ENCODE results near the gene TBC1D22A. TPM values are rescaled to one million over a fixed set of nuclear protein-coding genes. Genes with fewer than 3 reads are reported as not detected.

The TBC1D22A gene
- total RNA-seq, 1 experiment from 2014 or later = 14.3 TPM

- Histone ChIP-seq H3F3A (ENCODE audit: low read length, unreplicated experiment) (no peaks in the 10 kb centered on the region), H3K27ac (ENCODE audit: low read length) (no peak overlapping the region), H4K20me1 (ENCODE audit: low read length) (no peaks in the 10 kb centered on the region), H2AFZ (ENCODE audit: low read length) (no peak overlapping the region), H3K9me2 (replicated peaks; ENCODE audit: low read length) (no peaks in the 10 kb centered on the region), H3K4me1 (ENCODE audit: insufficient read depth, low read length) (no peaks in the 10 kb centered on the region), H3K36me3 (ENCODE audit: low read depth, low read length) (no peaks in the 10 kb centered on the region), H3K79me2 (ENCODE audit: low read length) (no peaks in the 10 kb centered on the region), H3K9ac (ENCODE audit: low read length) (no peak overlapping the region), H3K4me3 (ENCODE audit: low read length) (no peak overlapping the region), H3K9me3 (ENCODE audit: low read length) (no peaks in the 10 kb centered on the region), H3K4me2 (ENCODE audit: low read length) (no peak overlapping the region), H3K27me3 (ENCODE audit: low read length) (no peaks in the 10 kb centered on the region)
- no TSS peak for BruUV-seq (replicated peaks)
- DNase-seq (no peak), ATAC-seq (no peak)
- intact Hi-C loops (cut with micrococcal nuclease) = no loop called here
- ChIA-PET POLR2A (ENCODE audit: unreplicated experiment) (no interaction called here), CTCF (no interaction called here)
- TF ChIP-seq EZH2phosphoT487 (IDR thresholded peaks at IDR 0.05; ENCODE audit: borderline replicate concordance, low read length) (no peak), EZH2 (IDR thresholded peaks at IDR 0.05; ENCODE audit: low read length, unreplicated experiment) (no peak)
- TF ChIP-seq, protein P1, sequence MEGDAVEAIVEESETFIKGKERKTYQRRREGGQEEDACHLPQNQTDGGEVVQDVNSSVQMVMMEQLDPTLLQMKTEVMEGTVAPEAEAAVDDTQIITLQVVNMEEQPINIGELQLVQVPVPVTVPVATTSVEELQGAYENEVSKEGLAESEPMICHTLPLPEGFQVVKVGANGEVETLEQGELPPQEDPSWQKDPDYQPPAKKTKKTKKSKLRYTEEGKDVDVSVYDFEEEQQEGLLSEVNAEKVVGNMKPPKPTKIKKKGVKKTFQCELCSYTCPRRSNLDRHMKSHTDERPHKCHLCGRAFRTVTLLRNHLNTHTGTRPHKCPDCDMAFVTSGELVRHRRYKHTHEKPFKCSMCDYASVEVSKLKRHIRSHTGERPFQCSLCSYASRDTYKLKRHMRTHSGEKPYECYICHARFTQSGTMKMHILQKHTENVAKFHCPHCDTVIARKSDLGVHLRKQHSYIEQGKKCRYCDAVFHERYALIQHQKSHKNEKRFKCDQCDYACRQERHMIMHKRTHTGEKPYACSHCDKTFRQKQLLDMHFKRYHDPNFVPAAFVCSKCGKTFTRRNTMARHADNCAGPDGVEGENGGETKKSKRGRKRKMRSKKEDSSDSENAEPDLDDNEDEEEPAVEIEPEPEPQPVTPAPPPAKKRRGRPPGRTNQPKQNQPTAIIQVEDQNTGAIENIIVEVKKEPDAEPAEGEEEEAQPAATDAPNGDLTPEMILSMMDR (conservative IDR thresholded peaks at IDR 0.05; ENCODE audit: low read depth, low read length) = no peak
Observed at GRCh38 chr22:47083379-47083986, 321.0 kb downstream of the TBC1D22A start.

DNA sequence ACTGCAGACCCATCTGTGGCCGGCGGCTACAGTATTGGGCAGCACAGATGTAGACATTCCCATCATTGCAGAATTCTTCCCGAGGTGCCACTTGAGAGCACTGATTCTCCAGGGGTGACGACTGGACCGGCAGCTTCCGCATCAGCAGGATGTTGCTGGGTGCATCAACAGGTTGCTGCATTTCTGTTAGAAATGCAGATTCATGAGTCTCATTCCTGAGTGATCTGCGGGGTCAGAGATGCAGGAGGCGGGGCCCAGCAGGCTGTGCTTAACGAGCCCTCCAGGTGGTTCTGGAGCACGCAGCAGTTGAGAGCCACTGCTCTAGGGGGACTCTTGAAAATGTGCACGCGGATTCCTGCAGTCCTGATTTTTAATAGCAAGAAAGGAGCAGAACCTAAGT is 321.8 kb downstream of the TBC1D22A start:
- no peak for TF ChIP-seq EZH2phosphoT487 (IDR thresholded peaks at IDR 0.05; ENCODE audit: borderline replicate concordance, low read length)
- no peak for TF ChIP-seq EZH2 (IDR thresholded peaks at IDR 0.05; ENCODE audit: low read length, unreplicated experiment)
- TF ChIP-seq, protein P1 (conservative IDR thresholded peaks at IDR 0.05; ENCODE audit: low read depth, low read length) = no peak
- Histone ChIP-seq H3K9me2 (replicated peaks; ENCODE audit: low read length) (no peaks in the 10 kb centered on the region), H3K4me2 (ENCODE audit: low read length) (no peak overlapping the region), H3K36me3 (ENCODE audit: low read depth, low read length) (no peaks in the 10 kb centered on the region), H3K9ac (ENCODE audit: low read length) (no peak overlapping the region), H3F3A (ENCODE audit: low read length, unreplicated experiment) (no peaks in the 10 kb centered on the region), H4K20me1 (ENCODE audit: low read length) (no peaks in the 10 kb centered on the region), H3K4me3 (ENCODE audit: low read length) (no peak overlapping the region), H3K27me3 (ENCODE audit: low read length) (no peaks in the 10 kb centered on the region), H3K4me1 (ENCODE audit: insufficient read depth, low read length) (no peaks in the 10 kb centered on the region), H3K9me3 (ENCODE audit: low read length) (no peaks in the 10 kb centered on the region), H3K79me2 (ENCODE audit: low read length) (no peaks in the 10 kb centered on the region), H3K27ac (ENCODE audit: low read length) (no peak overlapping the region), H2AFZ (ENCODE audit: low read length) (no peak overlapping the region)
- POLR2A ChIA-PET (ENCODE audit: unreplicated experiment) = no interaction called here
- DNase-seq (no peak), ATAC-seq (no peak)
- BruUV-seq (replicated peaks) = no TSS peak
- intact Hi-C loops (cut with micrococcal nuclease) = no loop called here
- CTCF ChIA-PET = no interaction called here

DNA sequence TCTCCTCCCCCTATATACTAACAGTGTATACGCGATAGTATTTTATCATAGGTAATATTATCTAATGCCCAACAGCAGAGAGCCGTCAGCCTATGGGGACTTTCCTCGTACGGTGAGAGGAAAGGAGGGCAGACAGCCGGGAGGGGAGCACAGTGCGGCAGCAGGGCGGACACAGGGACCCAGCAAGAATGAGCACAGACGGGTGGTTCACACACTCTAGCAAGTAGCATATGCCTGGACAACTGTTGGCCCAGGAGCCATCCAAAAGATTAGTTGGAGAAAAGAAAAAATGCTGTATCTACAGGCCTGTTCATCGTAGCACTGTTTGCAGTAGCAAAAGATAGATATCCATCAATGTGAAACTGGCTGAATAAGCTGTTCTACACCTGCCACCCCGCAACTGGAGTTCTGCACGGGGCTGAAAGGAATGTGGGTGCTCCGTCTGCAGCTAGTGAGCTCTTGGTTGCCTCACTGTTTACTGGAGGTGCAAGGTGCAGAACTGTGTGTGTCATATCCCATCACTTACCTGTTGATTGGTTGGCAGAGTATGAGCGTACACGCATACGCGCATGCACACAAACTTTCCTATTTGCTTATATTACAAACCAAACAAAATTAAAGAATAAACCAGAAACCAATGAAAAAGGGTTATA is 324.3 kb downstream of the TBC1D22A start:
- Histone ChIP-seq H4K20me1 (ENCODE audit: low read length) (no peaks in the 10 kb centered on the region), H3K27ac (ENCODE audit: low read length) (no peak overlapping the region), H3K9me2 (replicated peaks; ENCODE audit: low read length) (no peaks in the 10 kb centered on the region), H3K4me3 (ENCODE audit: low read length) (no peak overlapping the region), H3F3A (ENCODE audit: low read length, unreplicated experiment) (no peaks in the 10 kb centered on the region), H3K9ac (ENCODE audit: low read length) (no peak overlapping the region), H3K4me2 (ENCODE audit: low read length) (no peak overlapping the region), H2AFZ (ENCODE audit: low read length) (no peak overlapping the region), H3K79me2 (ENCODE audit: low read length) (no peaks in the 10 kb centered on the region), H3K9me3 (ENCODE audit: low read length) (no peaks in the 10 kb centered on the region), H3K4me1 (ENCODE audit: insufficient read depth, low read length) (no peaks in the 10 kb centered on the region), H3K27me3 (ENCODE audit: low read length) (no peaks in the 10 kb centered on the region), H3K36me3 (ENCODE audit: low read depth, low read length) (no peaks in the 10 kb centered on the region)
- ChIA-PET POLR2A (ENCODE audit: unreplicated experiment) (no interaction called here), CTCF (no interaction called here)
- no peak for DNase-seq
- intact Hi-C loops (cut with micrococcal nuclease) = no loop called here
- TF ChIP-seq, protein P1 (conservative IDR thresholded peaks at IDR 0.05; ENCODE audit: low read depth, low read length) = no peak
- TF ChIP-seq EZH2 (IDR thresholded peaks at IDR 0.05; ENCODE audit: low read length, unreplicated experiment) (no peak), EZH2phosphoT487 (IDR thresholded peaks at IDR 0.05; ENCODE audit: borderline replicate concordance, low read length) (no peak)
- BruUV-seq (replicated peaks) = no TSS peak
- ATAC-seq = no peak

All from PC-3 (cell line).